GM12873 (cell line): ENCODE measurements around the gene CFAP57.

ENCODE experiments used
- TF ChIP-seq, protein P1 (sequence below): IDR thresholded peaks from 2 replicates; pipeline ENCODE4 v1.5.1; 2012; ENCODE audit warnings: low read depth, mild to moderate bottlenecking, moderate library complexity, low read length, control low read depth; ENCODE audit not compliant: insufficient read depth; ENCODE audit errors: missing control alignments

The CFAP57 gene

DNA sequence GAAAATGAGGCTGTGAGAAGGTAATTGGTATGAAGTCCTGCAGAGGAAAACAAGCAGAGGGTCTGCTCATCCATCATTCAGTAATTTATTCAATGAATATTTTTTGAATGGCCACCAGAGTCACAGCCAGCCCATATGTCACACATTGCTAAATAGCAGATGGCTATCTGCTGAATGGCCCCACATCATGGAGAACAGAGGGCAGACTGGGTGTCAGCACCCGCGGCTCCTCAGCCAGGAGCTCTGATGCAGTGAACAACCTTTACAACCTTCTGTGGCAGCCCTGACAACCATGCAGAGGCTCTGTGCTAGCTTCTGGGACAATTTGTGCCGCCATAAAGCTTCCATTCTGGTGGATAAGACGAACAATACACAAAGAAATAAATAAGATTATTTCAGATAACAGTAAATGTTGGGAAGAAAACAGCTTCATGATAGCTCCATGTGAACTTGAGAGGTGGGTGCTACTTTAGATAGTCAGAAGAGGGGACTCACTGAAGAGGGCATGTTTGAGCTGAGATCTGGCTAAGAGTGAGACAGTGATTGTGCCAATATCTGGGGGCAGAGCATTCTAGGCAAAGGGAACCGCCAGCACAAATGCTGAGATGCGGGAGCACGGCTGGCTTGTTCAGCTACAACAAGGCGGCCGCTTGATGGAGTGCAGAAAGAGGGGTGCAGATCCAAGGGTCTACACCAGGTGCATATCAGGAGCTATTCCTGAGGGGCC is 116.1 kb downstream of the CFAP57 start:
- TF ChIP-seq, protein P1, sequence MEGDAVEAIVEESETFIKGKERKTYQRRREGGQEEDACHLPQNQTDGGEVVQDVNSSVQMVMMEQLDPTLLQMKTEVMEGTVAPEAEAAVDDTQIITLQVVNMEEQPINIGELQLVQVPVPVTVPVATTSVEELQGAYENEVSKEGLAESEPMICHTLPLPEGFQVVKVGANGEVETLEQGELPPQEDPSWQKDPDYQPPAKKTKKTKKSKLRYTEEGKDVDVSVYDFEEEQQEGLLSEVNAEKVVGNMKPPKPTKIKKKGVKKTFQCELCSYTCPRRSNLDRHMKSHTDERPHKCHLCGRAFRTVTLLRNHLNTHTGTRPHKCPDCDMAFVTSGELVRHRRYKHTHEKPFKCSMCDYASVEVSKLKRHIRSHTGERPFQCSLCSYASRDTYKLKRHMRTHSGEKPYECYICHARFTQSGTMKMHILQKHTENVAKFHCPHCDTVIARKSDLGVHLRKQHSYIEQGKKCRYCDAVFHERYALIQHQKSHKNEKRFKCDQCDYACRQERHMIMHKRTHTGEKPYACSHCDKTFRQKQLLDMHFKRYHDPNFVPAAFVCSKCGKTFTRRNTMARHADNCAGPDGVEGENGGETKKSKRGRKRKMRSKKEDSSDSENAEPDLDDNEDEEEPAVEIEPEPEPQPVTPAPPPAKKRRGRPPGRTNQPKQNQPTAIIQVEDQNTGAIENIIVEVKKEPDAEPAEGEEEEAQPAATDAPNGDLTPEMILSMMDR, result no peak

DNA sequence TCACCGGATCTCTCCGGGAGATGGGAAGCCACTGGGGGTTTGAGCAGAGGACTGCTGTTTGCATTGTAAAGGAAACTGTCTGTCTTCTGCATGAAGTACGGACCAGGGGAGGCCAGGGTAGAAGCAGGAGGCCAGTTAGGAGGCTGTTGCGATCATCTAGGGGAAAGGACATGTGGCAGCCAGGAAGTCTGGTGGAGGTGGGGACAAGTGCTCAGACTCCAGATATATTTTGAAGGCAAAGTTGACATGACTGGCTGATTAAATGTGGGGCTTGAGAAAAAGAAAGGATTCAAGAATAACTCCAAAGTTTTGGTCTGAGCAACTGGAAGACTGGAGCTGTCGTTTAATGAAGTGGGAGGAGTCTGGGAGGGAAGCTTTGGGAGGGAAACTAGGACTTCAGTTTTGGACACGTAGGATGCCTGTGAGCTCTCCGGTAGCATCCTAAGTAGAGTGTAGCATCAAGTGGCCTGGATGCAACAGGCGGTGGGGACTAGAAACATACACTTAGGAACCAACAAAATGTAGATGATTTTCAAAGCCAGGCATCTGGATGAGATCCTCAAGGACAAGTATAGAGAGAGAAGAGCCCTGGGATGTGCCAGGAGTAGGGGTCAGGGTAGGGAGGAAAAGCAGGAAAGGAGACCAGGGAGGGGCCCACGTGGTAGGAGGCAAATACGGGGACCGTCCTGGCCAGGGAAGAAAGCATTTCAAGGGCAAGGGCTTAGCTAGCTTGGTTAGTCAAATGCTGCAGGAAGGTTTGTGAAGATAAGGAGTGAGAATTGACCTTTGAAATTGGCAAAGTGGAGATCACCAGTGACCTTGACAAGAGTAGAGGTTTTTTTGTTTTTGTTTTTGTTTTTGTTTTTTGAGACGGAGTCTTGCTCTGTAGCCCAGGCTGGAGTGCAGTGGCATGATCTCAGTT is 116.9 kb downstream of the CFAP57 start:
- TF ChIP-seq, protein P1, result no peak

DNA sequence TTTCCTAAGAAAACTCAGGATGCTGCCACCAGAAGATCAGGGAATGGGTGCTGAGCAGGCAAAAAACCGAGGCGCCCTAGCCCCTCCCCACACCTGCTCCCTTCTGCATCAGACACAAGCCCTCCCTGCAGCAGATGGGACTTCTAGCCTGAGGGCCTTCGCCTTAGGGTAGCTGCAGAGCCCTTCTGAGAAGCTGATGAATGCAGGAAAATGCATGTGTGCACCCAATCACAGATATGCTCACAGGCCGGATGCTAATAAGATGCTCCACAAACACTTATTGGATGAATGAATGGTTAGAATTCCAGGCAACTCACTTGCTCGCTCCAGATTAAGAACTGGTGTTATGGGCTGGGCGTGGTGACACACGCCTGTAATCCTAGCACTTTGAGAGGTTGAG is 120.1 kb downstream of the CFAP57 start:
- TF ChIP-seq, protein P1, result no peak

DNA sequence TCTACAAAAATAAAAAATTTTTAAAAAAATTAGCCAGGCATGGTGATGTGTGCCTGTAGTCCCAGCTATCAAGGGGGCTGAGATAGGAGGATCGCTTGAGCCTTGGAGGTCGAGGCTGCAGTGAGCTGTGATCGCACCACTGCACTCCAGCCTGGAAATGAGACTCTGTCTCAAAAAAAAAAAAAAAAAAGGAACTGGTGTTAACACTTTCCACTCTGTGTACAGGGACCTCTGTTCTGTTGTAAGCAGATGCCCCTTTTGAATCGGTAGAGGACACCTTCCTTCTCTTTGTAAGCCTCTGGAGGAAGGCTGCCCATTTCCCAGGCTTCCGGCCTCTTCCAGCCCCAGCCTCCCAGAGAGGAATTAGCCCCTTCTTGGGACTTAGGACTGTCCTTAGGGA is 120.5 kb downstream of the CFAP57 start:
- TF ChIP-seq, protein P1, result no peak

DNA sequence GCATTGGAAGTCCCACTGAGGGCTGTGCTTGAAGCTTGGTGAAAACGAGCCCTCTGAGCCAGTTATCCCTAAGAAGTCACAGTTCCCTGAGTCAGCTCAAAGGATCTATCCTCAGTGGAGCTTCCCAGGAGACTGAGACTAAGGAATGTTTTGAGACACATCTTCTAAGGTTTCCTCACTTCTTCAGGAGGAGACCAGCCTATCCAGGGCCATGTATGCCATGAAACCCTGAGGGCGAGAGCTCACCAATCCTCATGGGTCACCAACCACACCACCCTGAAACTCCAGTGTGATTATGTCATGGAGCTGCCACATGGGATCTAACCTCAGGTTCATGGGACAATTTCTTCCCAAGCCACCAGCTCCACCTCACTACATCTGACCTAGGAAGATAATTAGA is 121.0 kb downstream of the CFAP57 start:
- TF ChIP-seq, protein P1, result no peak

DNA sequence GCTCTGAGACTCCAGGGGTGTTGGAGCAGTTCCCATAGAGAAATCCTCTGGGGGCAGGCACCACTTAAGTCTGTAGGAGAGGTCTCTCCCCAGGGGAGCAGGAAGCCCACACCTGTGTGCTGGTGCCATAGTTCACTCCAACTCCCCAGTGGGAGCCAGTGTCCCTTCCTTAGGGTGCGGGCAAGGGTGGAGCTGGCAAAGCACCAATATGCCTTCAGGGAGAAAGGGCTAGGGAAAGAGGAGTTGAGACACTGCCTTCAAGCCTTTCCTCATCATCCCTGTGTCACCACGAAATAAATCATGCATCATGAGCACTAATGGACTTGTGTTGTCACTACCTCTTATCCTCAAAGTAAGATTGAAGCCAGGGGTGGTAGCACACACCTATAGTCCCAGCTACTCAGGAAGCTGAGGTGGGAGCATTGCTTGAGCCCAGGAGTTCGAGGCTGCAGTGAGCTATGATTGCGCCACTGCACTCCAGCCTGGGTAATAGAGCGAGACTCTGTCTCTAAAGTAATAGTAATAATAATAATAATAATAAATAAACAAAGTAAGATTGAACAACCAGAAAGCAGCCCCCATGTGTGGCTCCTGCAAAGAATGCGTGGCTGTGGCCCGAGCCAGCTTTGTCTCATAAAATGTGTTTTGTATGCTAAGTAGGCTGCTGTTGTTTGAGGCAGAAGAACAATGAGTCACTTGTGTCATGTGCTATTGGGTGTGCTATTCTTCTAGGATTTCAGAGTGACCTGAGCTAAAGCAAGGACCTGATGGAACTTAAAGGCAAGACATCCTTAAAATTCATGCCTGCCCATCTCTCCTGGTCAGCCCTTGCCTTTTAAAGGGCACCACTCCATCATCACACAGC is 122.0 kb downstream of the CFAP57 start:
- TF ChIP-seq, protein P1, result no peak
